HG03196 (cell line): Measurements from ENCODE around the gene SRPX.

ENCODE experiments used
- ATAC-seq: cut with Tn5 transposase; IDR thresholded peaks from one replicate; pipeline ENCODE4 v1.9.1; 2021; ENCODE audit not compliant: unreplicated experiment

The SRPX gene

GRCh38 chrX:38214044-38214443 lies 6.6 kb downstream of the SRPX start:
- ATAC-seq: no peak

- ATAC-seq: no peak
These were observed 8.6 kb downstream of the SRPX start for GRCh38 chrX:38211891-38212635.

GRCh38 chrX:38206542-38206941 lies 14.1 kb downstream of the SRPX start:
- no peak for ATAC-seq

- ATAC-seq: no peak
These were observed 14.6 kb downstream of the SRPX start for GRCh38 chrX:38206036-38206435.

GRCh38 chrX:38205039-38205438 lies 15.6 kb downstream of the SRPX start:
- no peak for ATAC-seq

GRCh38 chrX:38192007-38192810 lies 28.5 kb downstream of the SRPX start:
- no peak for ATAC-seq

GRCh38 chrX:38189431-38190250 lies 31.0 kb downstream of the SRPX start:
- ATAC-seq: no peak

GRCh38 chrX:38183596-38183995 lies 37.1 kb downstream of the SRPX start:
- ATAC-seq: no peak

- ATAC-seq: no peak
These were observed 39.3 kb downstream of the SRPX start for GRCh38 chrX:38181357-38181756.

- no peak for ATAC-seq
These were observed 42.3 kb downstream of the SRPX start for GRCh38 chrX:38178396-38178795.

- no peak for ATAC-seq
These were observed 45.5 kb downstream of the SRPX start for GRCh38 chrX:38175139-38175538.

GRCh38 chrX:38172596-38172995 lies 48.1 kb downstream of the SRPX start:
- ATAC-seq: no peak

- ATAC-seq: no peak
These were observed 50.1 kb downstream of the SRPX start for GRCh38 chrX:38170556-38170955.

GRCh38 chrX:38166478-38167083 lies 54.1 kb downstream of the SRPX start:
- no peak for ATAC-seq

- no peak for ATAC-seq
These were observed 55.6 kb downstream of the SRPX start for GRCh38 chrX:38165023-38165422.

- ATAC-seq: no peak
These were observed 57.5 kb downstream of the SRPX start for GRCh38 chrX:38163193-38163592.

- ATAC-seq: no peak
These were observed 63.8 kb downstream of the SRPX start for GRCh38 chrX:38156838-38157237.

GRCh38 chrX:38154818-38155217 lies 65.9 kb downstream of the SRPX start:
- no peak for ATAC-seq

GRCh38 chrX:38154340-38154739 lies 66.3 kb downstream of the SRPX start:
- no peak for ATAC-seq

GRCh38 chrX:38151441-38151840 lies 69.2 kb downstream of the SRPX start:
- no peak for ATAC-seq

- no peak for ATAC-seq
These were observed 69.7 kb downstream of the SRPX start for GRCh38 chrX:38150993-38151392.
